HG03039 (cell line): ENCODE data around the gene BTBD9.

Experiments used
- ATAC-seq: cut with Tn5 transposase; IDR thresholded peaks from one replicate; pipeline ENCODE4 v1.9.1; 2021; ENCODE audit warnings: mild to moderate bottlenecking, moderate library complexity; ENCODE audit not compliant: unreplicated experiment

Gene BTBD9

GRCh38 chr6:38487423-38487822 lies 152.3 kb downstream of the BTBD9 start:
- ATAC-seq = no peak

- no peak for ATAC-seq
These were observed 154.2 kb downstream of the BTBD9 start for GRCh38 chr6:38485488-38485887.

- no peak for ATAC-seq
These were observed 155.1 kb downstream of the BTBD9 start for GRCh38 chr6:38484656-38485055.

GRCh38 chr6:38483526-38483925 lies 156.2 kb downstream of the BTBD9 start:
- ATAC-seq = peak; percentile 61

DNA sequence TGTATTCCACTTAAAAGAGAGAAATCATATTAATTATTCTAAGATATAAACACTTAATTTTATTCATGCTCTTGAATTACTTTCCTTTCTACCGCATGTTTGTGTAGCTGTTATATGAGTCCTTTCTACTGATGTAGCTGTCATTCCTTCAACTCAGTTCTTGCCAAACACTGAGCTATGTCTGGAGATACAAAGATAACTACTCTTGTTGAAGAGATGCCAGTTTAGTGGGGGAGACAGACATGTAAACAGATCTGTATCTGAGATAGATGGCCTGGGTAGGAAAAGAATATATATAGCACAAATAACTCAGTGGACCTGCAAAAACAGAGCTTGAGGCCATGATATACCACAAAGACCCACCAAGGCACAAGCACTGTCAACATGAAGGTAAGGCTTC lies 157.3 kb downstream of the BTBD9 start:
- ATAC-seq = no peak

DNA sequence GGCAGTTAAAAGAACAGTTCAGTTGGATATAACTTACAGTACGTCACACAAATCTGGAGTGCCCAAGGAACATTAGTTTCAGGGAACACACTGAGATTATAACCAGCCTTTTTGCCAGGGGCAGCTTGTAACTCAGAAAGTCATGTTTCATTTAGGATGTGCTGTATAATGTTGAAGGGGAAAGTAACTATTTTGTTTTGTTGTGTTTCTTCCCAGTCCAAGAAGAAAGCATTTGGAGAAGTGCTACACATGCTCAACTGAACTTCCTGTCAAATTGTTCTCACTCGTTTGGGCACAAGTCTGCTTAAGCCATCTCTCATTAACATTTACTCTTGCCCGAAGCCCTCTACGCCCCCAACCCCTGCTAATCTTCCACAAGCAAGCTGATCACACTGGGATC lies 157.9 kb downstream of the BTBD9 start:
- ATAC-seq = no peak

DNA sequence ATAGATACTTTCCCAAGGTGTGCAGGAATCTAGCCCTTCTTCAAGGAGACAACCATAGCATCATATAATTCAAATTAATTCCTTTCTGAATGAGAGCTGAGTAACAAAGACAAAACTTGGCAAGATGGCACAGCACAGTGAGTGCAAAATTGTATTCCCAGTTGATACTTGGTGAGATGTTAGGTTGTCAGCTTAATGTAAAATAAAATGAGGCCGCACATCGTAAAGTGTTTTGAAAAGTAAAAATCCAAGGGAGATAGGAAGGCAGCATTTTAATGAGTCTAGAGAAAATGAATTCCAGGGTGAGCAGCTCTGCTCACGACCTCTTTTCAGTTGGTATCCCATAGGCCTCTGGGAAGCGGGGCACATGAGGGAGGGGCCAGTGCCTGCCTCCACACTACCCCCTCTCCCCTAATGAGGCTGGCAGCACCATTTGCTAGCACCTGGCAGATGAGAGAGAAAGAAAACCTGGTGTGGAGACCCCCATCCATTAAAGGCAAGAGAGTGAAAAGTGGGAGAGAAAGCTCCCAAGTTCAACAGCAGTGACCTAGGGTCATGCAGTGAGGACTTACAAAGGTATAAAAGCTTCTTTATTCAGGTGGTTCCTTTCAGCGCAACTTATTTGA lies 158.4 kb downstream of the BTBD9 start:
- ATAC-seq = no peak

DNA sequence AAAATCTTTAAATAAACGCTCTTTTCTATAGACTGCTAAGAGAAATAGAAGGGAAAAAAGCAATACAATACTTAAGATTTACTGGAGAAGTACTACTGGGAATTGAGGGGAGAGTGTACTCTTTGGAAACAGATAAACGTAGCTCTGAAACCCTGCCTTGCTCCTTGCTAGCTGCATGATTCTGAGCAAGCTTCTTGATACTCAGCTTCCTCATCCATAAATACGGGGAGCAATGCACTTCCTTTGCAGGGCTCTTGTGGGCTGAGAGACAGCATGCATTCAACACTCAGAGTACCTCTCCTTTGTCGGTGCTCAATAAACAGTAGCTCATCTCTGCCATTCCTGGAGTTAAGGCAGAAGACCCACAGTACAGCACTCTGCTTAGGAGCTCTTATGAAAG lies 159.7 kb downstream of the BTBD9 start:
- no peak for ATAC-seq

DNA sequence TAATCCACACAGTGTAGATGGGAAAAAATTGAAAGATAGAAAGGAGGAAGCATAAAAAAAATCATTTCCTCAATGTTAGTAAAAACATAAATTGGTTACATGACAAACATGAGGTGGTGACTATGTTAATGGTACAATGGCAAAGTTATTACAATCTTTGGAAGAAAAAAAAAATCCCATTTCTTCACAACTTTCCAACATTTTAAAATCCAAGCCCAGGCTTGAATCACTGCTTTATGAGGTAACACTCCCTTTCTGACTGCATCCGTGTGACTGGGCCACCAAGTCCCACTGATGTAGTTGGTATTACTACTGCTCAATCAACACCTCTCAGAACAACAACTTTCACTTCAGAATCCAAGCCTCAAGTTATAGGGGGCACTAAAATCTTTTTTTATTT lies 160.4 kb downstream of the BTBD9 start:
- ATAC-seq = no peak

GRCh38 chr6:38477680-38478260 lies 162.0 kb downstream of the BTBD9 start:
- ATAC-seq = no peak

DNA sequence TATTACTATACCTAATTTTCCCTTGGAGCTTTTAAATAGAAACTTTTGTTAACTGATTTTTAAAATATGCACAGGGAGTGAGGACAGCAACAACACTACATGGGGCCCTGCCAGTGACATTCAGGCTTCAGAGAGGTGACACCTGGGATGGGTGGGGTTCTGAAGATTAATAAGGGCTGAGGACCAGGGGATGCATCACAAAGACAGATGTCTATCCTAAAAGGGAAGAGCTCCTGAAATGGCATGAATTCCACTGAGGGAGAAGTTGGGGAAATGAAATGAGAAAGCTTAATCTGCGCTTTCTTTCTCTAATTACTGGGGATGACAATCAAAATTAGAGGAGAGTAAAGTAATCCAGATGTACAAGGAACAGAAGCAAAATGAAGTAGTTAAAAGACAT lies 162.8 kb downstream of the BTBD9 start:
- no peak for ATAC-seq

DNA sequence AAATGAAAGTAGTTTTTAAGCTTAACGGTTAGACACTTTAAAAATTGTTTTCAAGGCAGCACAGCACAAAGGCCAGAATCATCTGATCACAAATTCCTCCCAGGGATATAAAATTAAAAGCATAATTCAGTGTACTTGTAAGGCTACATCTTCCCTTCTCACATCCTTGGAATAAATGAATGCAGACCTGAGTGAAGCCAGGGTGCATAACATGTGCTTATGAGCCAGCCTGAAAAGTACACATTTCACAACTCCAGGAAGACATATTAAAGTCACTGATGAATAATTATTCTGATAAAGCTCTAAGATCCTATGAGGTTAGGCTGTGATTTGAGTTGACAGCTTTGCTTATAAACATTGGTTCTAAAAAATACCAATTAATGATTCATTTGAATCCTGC lies 163.6 kb downstream of the BTBD9 start:
- no peak for ATAC-seq

DNA sequence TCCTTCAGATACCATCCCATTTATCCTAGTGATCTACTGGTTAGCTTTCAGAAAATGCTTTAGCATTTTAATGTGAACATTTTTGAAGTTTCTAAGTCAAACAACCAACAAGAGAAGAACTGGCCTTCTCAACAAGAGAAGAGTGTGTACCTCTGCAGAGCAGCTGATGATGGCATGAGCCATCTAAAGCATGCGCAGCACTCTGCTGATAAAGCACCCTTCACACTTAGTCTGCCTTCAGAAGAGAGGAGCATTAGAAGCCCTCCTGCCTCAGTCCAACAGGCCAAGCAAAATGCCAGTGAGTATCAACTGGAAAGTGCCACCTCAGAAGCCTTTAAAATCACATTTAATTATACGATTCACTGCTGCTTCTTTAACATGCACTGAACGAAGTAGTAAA lies 169.2 kb downstream of the BTBD9 start:
- ATAC-seq = no peak

DNA sequence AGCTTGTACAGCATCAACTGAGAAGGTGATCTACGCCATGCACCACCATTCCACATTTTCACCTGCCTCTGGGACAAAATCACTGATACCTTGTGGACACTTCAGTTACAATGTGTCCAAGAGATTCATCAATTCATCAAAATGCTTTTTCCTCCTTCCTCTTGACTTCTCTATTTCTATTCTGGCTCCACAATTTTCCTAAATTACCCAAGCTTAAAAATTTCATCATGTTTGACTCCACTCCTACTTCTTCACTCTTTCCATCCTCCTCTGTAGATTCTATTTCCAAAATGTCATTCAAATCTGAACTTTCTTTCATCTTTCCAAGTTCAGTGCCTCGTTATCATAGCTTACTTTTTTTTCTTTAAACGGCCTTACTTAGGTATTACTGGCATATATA lies 172.2 kb downstream of the BTBD9 start:
- ATAC-seq = no peak

GRCh38 chr6:38460186-38460585 lies 179.5 kb downstream of the BTBD9 start:
- no peak for ATAC-seq

- no peak for ATAC-seq
These were observed 180.4 kb downstream of the BTBD9 start for GRCh38 chr6:38459291-38459690.

DNA sequence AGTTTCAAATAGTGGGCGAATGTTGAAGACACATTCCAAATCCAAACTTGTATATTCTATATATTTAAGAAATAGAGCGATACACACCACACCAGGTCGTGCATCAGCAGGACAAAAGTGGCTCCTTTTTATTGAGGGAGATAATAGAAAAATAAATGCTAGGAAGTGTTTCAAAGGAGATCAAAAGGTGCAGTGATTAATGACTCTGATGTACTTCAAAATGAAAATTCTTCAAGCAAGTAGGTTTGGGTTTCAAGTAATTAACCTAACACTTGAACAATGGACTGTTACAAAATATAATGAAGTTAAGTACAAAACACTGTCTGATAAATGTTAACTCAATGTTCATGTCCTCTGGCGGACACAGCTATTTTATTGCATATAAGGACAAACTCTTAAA lies 185.9 kb downstream of the BTBD9 start:
- ATAC-seq = no peak

DNA sequence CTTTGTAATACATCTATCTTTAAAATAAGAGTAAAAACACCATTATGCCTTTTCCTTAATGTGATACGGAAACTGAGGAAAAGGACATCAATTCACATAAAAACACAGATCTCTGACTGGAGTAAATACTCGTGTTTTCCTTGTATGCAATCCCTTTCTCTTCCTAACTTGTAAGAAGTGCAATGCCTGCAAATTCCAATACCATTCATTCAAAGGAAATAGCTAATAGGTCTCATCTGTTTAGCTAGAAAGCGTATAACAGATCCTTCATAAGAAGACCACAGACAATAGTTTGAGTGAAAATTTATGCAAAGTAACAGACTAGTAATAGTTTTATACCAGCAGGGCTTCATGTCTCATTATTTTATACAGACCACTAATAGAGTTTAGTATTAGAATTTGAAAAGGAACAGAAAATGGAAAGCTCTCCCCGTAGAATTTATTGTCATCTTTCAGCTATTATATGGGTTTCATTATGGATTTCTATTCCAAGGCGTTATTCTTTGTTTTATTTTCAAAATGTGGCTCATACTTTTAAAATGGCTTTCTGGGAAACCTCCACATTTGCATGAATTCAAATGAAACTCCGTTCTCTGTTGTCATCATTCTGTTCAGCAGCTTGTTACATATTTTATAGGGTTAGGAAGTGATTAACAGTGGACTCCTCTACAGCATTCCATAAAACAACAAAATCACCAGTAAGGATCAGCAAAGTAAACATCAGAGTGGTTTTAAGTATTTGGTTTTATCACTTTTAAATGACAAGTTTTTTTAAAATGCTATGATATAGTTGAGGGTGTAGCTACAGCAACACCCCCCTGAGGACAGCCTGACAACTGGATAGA lies 186.7 kb downstream of the BTBD9 start:
- ATAC-seq = no peak

- no peak for ATAC-seq
These were observed 189.0 kb downstream of the BTBD9 start for GRCh38 chr6:38450717-38451116.

DNA sequence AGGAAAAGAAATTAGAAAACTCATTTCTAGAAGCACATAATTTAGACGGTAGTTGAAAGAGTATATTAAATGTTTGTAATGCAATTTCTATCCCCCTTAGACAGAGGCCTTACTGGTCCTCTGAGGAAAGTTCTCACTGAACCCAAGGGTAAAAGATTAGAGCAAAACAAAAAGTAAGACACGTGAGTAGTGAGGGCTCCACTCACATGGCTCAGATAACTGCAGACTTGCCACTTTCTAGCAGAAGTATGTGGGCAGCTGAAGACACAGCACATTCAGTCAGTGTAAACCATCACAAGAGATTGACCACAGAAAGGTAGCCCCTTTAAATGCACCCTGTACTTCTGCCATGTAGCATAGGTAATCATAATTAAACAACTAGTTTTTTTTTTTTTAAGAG lies 193.8 kb downstream of the BTBD9 start:
- ATAC-seq = no peak

DNA sequence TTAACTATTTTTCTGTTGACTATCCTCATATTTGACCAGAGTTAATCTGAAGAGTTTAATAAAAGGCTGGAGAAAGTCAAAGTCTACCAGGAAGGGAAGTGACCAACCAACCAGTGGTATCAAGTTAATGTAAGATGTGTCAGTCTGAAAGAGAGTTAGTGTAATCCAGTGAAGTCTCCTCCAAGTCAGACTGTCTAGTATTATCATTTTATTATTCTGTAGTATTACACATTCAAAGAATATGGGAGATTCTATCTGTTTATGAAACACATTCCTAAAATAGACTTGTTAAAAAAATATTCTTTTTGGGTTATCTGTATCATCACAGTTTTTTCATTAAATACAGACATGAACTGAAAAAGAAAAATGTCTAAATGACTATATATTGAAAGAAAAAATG lies 194.4 kb downstream of the BTBD9 start:
- ATAC-seq = no peak
